GM12865 (cell line): ENCODE measurements around the gene MRPL18.
"Not testable (repeated sequence)": the region's sequence is repeated elsewhere in the genome, so short reads cannot be mapped to it uniquely, and the experiment has no call there.

ENCODE experiments used
- DNase-seq: peaks from one replicate; pipeline ENCODE4 v3.0.0; 2010; ENCODE audit warnings: low read depth
- H3K4me3 ChIP-seq: 2 replicates; pipeline ENCODE4 v1.5.1; 2011; ENCODE audit warnings: mild to moderate bottlenecking, low read depth, low read length, control low read depth
- TF ChIP-seq, protein P1 (sequence below): IDR thresholded peaks from 2 replicates; pipeline ENCODE4 v1.5.1; 2011; ENCODE audit warnings: low read length, control low read depth, low read depth, inconsistent platforms; ENCODE audit not compliant: insufficient read depth; ENCODE audit errors: missing control alignments

MRPL18 gene

DNA sequence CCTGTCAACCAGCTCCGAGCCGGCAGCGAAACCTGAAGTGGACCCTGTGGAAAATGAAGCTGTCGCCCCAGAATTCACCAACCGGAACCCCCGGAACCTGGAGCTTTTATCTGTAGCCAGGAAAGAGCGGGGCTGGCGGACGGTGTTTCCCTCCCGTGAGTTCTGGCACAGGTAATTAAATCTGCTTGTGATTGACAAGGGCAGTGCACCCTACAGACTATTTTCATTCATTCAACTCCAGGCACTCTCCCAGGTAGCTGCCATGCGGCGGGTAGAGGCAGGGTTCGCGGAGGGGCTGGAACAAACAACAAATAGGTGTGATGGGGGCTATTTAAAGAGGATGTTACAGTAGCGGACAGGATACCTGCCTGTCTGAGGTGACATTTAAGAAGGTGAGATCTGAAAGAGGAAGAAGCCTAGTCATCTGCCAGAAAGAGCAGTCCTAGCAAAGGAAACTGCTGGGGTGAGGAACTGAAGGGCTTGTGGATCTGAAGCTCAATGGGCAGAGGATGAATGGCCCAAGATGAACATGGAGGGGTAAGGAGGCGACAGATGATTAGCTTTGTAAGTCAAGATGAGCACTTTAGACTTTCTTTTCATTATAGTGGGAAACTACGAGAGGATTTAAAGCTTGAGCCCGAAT lies 810 bp downstream of the MRPL18 start:
- peak; percentile 47 for DNase-seq
- peak overlapping the region; percentile 91 for H3K4me3 ChIP-seq
- TF ChIP-seq, protein P1, sequence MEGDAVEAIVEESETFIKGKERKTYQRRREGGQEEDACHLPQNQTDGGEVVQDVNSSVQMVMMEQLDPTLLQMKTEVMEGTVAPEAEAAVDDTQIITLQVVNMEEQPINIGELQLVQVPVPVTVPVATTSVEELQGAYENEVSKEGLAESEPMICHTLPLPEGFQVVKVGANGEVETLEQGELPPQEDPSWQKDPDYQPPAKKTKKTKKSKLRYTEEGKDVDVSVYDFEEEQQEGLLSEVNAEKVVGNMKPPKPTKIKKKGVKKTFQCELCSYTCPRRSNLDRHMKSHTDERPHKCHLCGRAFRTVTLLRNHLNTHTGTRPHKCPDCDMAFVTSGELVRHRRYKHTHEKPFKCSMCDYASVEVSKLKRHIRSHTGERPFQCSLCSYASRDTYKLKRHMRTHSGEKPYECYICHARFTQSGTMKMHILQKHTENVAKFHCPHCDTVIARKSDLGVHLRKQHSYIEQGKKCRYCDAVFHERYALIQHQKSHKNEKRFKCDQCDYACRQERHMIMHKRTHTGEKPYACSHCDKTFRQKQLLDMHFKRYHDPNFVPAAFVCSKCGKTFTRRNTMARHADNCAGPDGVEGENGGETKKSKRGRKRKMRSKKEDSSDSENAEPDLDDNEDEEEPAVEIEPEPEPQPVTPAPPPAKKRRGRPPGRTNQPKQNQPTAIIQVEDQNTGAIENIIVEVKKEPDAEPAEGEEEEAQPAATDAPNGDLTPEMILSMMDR: no peak

DNA sequence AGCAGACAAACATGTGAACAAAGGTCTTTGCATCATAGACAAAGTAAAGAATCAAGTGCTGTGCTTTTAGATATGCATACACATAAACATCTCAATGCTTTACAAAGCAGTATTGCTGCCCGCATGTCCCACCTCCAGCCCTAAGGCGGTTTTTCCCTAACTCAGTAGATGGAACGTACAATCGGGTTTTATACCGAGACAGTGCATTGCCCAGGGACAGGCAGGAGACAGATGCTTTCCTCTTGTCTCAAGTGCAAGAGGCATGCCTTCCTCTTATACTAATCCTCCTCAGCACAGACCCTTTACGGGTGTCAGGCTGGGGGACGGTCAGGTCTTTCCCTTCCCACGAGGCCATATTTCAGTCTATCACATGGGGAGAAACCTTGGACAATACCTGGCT lies 4.7 kb downstream of the MRPL18 start:
- H3K4me3 ChIP-seq, DNase-seq: not testable (repeated sequence)

DNA sequence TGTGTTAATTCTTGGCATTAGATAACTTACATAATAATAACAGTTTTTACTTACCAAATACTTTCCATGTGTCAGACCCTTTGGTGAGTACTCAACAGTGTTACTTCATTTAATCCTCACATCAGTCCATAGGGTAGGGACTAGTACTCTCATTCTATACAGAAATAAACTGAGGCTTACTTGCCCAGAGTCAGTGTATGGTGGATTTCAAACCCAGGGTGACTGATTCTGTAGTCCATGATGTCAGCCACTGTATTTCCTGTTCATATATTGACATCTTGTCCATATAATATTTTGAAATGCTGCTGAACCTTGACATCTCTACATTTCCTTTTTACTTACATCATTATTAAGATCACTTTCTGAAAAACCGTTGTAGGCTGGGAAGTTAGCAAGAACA lies 7.3 kb downstream of the MRPL18 start:
- DNase-seq: no peak
- TF ChIP-seq, protein P1: no peak
- no peak overlapping the region for H3K4me3 ChIP-seq

DNA sequence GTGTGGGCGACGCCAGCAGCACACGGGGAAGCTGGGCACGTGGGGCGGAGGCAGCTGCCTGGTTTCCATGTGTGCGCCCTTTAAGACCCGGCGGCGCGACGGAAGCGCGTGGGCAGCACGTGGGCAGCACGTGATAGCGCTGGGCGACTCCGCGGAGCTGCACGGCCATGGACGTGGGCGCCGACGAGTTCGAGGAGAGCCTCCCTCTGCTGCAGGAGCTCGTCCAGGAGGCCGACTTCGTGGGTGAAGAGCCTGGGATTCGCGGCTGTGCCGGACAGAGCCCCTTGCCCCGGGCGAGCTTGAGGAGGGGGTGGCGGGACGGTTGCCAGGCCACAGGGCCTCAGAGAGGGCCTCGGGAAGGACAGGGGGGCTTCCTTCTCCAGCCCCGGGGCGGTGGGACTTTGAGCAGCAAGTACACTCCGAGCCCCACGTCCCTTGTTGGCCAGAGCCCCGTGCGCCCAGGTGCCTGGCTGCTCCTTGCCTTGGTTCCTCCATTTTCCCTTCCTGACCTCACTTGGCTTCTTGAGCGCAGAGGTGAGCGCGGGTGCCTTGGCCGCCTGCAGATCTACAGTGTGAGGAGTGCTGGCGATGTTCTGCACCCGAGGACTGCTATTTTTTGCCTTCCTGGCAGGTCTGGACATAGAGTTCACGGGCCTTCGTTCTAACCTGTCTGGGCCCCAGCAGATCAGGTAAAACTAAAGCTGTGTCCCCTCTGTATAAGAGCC lies 10.0 kb downstream of the MRPL18 start, which contains the start of gene PNLDC1:
Gene PNLDC1, plus strand, starts transcription at position 136 of the 725 bp plus-strand sequence. Its CDS starts 32 bp downstream, at position 168.
- no peak for DNase-seq
- no peak within 1 kb of the TSS for H3K4me3 ChIP-seq
- TF ChIP-seq, protein P1: no peak

DNA sequence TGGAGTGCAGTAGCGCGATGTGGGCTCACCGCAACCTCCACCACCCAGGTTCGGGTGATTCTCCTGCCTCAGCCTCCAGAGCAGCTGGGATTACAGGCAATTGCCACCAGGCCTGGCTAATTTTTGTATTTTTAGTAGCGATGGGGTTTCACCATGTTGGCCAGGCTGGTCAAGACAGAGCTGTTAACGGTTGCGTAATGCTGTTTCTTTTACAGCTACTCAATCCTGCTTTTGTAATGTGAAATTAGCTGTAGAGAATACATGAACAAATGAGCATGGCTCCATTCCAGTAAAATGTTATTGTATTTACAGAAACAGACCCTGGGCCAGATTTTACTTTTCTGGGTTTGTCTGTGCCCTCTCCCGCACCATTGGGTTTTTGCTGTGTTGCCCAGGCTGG lies 11.7 kb downstream of the MRPL18 start:
- TF ChIP-seq, protein P1: no peak
- no peak overlapping the region for H3K4me3 ChIP-seq
- DNase-seq: no peak

DNA sequence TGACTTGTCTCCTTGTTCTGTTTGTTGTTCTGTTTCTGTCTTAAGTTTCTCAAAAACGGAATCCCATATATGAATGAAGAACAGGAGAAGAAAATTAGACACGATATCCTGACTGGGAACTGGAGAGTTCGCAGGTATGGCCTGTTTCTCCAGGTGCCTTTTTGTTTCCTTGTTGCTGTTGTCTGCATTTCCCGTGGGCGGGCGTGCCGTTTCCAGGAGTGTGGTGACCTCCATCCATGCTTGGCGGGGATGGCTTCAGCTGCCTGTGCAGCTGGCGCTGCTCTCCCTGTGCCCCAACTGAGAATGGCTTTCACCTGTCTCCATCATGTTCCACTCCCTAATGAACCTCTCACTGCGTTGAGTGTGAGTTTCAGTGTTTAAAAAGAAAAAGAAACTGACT lies 14.2 kb downstream of the MRPL18 start:
- TF ChIP-seq, protein P1: no peak
- no peak overlapping the region for H3K4me3 ChIP-seq
- DNase-seq: no peak

DNA sequence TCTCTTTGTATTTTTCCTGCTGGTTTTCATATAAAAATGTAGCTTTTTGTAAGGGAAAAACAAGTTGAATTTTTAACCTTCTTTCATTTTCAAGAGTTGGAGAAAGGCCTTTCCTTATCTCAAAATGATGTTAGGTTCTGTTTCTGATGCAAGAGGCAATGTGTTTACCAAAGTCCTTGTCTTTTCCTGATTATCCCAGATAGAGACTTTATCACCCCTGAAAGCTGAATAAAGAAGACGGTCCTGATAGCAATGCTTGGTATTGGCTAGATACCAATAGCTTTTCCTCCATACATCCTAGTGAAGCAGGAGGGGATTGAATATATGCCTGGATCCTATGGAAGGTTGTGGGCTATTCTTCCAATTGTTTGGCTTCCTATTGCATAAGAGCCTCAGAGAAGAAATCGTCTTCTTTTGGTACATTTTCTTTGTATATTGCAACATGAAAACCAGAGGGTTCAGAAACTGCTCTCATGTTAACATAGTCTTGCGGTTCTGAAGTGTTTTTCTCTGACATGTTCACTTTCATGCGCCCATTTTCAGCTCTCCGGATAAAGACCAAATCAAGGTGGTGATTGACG lies 15.3 kb downstream of the MRPL18 start:
- TF ChIP-seq, protein P1: no peak
- DNase-seq: no peak
- no peak overlapping the region for H3K4me3 ChIP-seq
